ENCODE results near the gene YEATS4. TPM values are rescaled to one million over a fixed set of nuclear protein-coding genes. Genes with fewer than 3 reads are reported as not detected.

YEATS4 gene
- total and polyA plus RNA-seq, 9 of the 15 experiments (the other 6 are each of a cell fraction or from before 2014, with no cell fraction given) = 25.9 to 92.2 (median 49.2) TPM

GRCh38 chr12:69330475-69331473 is 28.8 kb upstream of the YEATS4 start (continued):
- TF ChIP-seq ZMIZ1 (IDR thresholded peaks at IDR 0.05; ENCODE audit: low read depth in 2 of 2, low read length in 2 of 2) = peak in 1 of 2 experiments; percentile 83; a peak in 2 of 4 replicates
- no peak for TF ChIP-seq ZNF280B (CRISPR knock-in tag; IDR thresholded peaks at IDR 0.05)
- peak; percentile 99 for TF ChIP-seq ZBTB17 (CRISPR knock-in tag; IDR thresholded peaks at IDR 0.05)
- no peak for TF ChIP-seq ZNF551 (CRISPR knock-in tag; IDR thresholded peaks at IDR 0.05)
- no peak for TF ChIP-seq SAP30 (IDR thresholded peaks at IDR 0.05; ENCODE audit: borderline replicate concordance, insufficient read depth, low read depth, low read length, poor library complexity, severe bottlenecking)
- TF ChIP-seq FOXO4 (CRISPR knock-in tag; IDR thresholded peaks at IDR 0.05) = no peak
- TF ChIP-seq SNAPC5 (CRISPR knock-in tag; IDR thresholded peaks at IDR 0.05) = no peak
- no peak for TF ChIP-seq ATF1 (CRISPR knock-in tag; IDR thresholded peaks at IDR 0.05)
- TF ChIP-seq ATF1 (tag; IDR thresholded peaks at IDR 0.05) = peak; percentile 73
- no peak for TF ChIP-seq RBM39 (optimal IDR thresholded peaks at IDR 0.05; ENCODE audit: low read depth, low read length)
- TF ChIP-seq CREB5 (CRISPR knock-in tag; IDR thresholded peaks at IDR 0.05) = no peak
- peak; percentile 61 for TF ChIP-seq RBFOX2 (IDR thresholded peaks at IDR 0.05; ENCODE audit: low read depth, low read length)
- TF ChIP-seq ATF7 (IDR thresholded peaks at IDR 0.05) = peak; percentile 46; the same call in 1 of the 2 replicates
- 0 out of 4 replicates have a peak, but pooled peaks of 1 of the 2 experiments have one; percentile 8 for TF ChIP-seq KDM1A (IDR thresholded peaks at IDR 0.05)
- no peak for TF ChIP-seq TRIM24 (IDR thresholded peaks at IDR 0.05)
- TF ChIP-seq PHF8 (IDR thresholded peaks at IDR 0.05; ENCODE audit: borderline replicate concordance, low read length) = peak; percentile 64
- peak; percentile 27; the same call in 1 of the 2 replicates for TF ChIP-seq MTA2 (IDR thresholded peaks at IDR 0.05; ENCODE audit: low read depth)
- peak; percentile 23 for TF ChIP-seq NUFIP1 (IDR thresholded peaks at IDR 0.05; ENCODE audit: partially characterized antibody)
